ENCODE data around the gene ADGRV1. TPM values are rescaled to one million over a fixed set of nuclear protein-coding genes. Genes with fewer than 3 reads are reported as not detected.

ADGRV1 gene
- 0.29 TPM in 1 of 2 replicates, not detected in the other for total RNA-seq

DNA sequence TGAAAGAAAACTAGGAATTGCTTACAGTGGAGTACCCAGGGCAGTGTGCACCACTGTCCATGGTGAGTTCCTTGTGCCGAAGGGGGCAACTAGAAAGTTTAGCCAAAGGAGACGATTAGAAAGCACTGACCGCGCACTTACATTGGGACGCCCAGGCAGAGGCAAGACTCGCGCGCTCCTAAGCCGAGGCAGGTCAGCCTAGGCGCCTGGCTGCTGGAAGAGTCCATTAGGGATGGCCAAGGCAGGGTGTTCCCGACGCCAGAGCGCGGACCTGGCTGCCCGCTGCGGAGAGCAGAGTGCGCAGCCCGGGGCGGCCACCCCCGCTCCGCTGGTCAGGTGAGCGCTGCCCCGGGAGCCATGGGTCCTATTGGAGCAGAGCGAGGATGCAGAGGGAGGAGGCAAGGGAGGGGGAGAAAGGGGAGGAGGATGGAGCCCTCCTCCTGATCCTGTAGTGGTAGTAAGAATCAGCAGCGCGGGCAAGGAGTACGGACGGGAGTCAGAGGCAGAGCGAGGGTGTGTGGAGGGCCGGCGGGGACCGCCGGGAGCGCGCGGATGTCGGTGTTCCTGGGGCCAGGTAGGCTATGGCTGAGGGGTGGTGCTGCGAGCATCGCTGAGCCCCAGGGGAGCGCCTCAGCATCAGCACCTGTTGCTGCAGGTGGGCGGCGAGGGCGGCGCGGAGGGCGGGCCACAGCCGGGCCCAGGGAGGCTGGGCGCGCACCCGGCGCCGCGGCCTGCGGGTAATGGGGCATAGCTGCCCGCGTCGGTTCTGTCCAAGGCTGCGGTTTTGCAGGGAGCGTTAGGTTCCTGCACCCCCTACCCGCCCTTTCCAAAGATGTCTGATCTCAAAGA, at the start of gene ADGRV1:
TSS of gene ADGRV1 (plus strand) at position 454 of the 849 bp plus-strand sequence. CDS start at position 553, 99 bp downstream.

GRCh38 chr5:90529194-90529938, 29.2 kb upstream of the ADGRV1 start, which contains the start of gene LYSMD3:
TSS of gene LYSMD3 (minus strand) at chr5:90529584. CDS start at chr5:90525289, 4,295 bp downstream.

Other genes starting within 250 kb of the ADGRV1 start
- 15.6 and 16.1 TPM in 2 replicates for gene CETN3, start 149.0 kb upstream of the ADGRV1 start, total RNA-seq
- 2.3 and 3.9 TPM in 2 replicates for gene MBLAC2, start 84.0 kb upstream of the ADGRV1 start, total RNA-seq
- 14.1 and 26.9 TPM in 2 replicates for gene POLR3G, start 83.9 kb upstream of the ADGRV1 start, total RNA-seq
- gene LYSMD3, start 29.2 kb upstream of the ADGRV1 start, total RNA-seq = 14.5 and 14.7 TPM in 2 replicates

Measured in myometrial cell (primary cell).